Left ventricle myocardium inferior (tissue), 1 donor: ENCODE measurements around the gene TANK. TPM values are rescaled to one million over a fixed set of nuclear protein-coding genes. Genes with fewer than 3 reads are reported as not detected.
A peak's percentile ranks its signal among the peaks of the same experiment; 100 is the strongest.
"Not testable (repeated sequence)": the region's sequence is repeated elsewhere in the genome, so short reads cannot be mapped to it uniquely, and the experiment has no call there.

Experiments
- DNase-seq: peaks from one replicate; pipeline ENCODE4 v3.0.0-alpha.2; 2020
- H3K27ac ChIP-seq: fragments of 200-600 bp; replicated peaks from 2 replicates; pipeline ENCODE4 v1.8.0; 2021
- H3K27me3 ChIP-seq: fragments of 200-600 bp; 2 replicates; pipeline ENCODE4 v1.8.0; 2021; ENCODE audit warnings: low read depth
- H3K36me3 ChIP-seq: fragments of 200-600 bp; 2 replicates; pipeline ENCODE4 v1.8.0; 2021
- H3K4me1 ChIP-seq: fragments of 200-600 bp; 2 replicates; pipeline ENCODE4 v1.8.0; 2021
- H3K4me3 ChIP-seq: fragments of 200-600 bp; 2 replicates; pipeline ENCODE4 v1.8.0; 2021; ENCODE audit warnings: mild to moderate bottlenecking, moderate library complexity
- H3K9me3 ChIP-seq: fragments of 200-600 bp; replicated peaks from 2 replicates; pipeline ENCODE4 v1.8.0; 2021
- CTCF ChIP-seq: fragments of 200-600 bp; IDR thresholded peaks from 2 replicates; pipeline ENCODE4 v1.8.0; 2021; ENCODE audit warnings: antibody characterized with exemption, mild to moderate bottlenecking, borderline replicate concordance
- intact Hi-C: fragments of 100-400 bp; cut with micrococcal nuclease; formaldehyde crosslinking; loops from one replicate; pipeline ENCODE4 v1.11.0; 2022
- total RNA-seq: library from RNA; stranded (reverse); fragmentation: NEBNext Ultra II Directional; extraction: Animal tissue kit (Norgen Biotek cat#: 25700); gene quantifications from one replicate; pipeline ENCODE4 v1.2.1, GENCODE V29; 2021
- donor health status: DM: no; HTN: yes; CAD: no; lungs with severe emphysema.

TANK gene
- total RNA-seq, 1 donor from 2014 or later = 27.8 TPM

- intact Hi-C loops = no loop called here
- DNase-seq = no peak
- H3K27me3 ChIP-seq = peaks cover 17% of the 10 kb centered on the region
These were observed 81.7 kb downstream of the TANK start for GRCh38 chr2:161241894-161242293.

GRCh38 chr2:161243312-161243711, 83.1 kb downstream of the TANK start:
- H3K4me1 ChIP-seq = peaks cover 4% of the 10 kb centered on the region
- DNase-seq = no peak
- no peaks in the 10 kb centered on the region for H3K36me3 ChIP-seq
- H3K27ac ChIP-seq = no peak overlapping the region
- intact Hi-C loops = no loop called here
- H3K9me3 ChIP-seq = no peaks in the 10 kb centered on the region
- TF ChIP-seq CTCF = no peak
- H3K4me3 ChIP-seq = no peak overlapping the region
- H3K27me3 ChIP-seq = peaks cover 17% of the 10 kb centered on the region

More at GRCh38 chr2:161241894-161242293, 81.7 kb downstream of the TANK start:
- Histone ChIP-seq H3K4me1 (peaks cover 17% of the 10 kb centered on the region), H3K36me3 (no peaks in the 10 kb centered on the region), H3K4me3 (no peak overlapping the region), H3K9me3 (no peaks in the 10 kb centered on the region), H3K27ac (no peak overlapping the region)
- TF ChIP-seq CTCF = no peak

GRCh38 chr2:161243905-161244304, 83.7 kb downstream of the TANK start:
- no peaks in the 10 kb centered on the region for H3K4me1 ChIP-seq
- no peak for DNase-seq
- intact Hi-C loops = no loop called here
- no peak overlapping the region for H3K27ac ChIP-seq
- TF ChIP-seq CTCF = no peak
- H3K27me3 ChIP-seq = peaks cover 17% of the 10 kb centered on the region
- no peaks in the 10 kb centered on the region for H3K9me3 ChIP-seq
- H3K4me3 ChIP-seq = no peak overlapping the region
- H3K36me3 ChIP-seq = no peaks in the 10 kb centered on the region

- intact Hi-C loops, H3K36me3 ChIP-seq, H3K9me3 ChIP-seq, H3K4me1 ChIP-seq, H3K27ac ChIP-seq, DNase-seq: not testable (repeated sequence)
- H3K27me3 ChIP-seq = peaks cover 17% of the 10 kb centered on the region
- H3K4me3 ChIP-seq = peak overlapping the region; percentile 23
These were observed 84.4 kb downstream of the TANK start for GRCh38 chr2:161244387-161245260.

GRCh38 chr2:161245261-161245553, 85.0 kb downstream of the TANK start:
- Histone ChIP-seq H3K9me3 (no peaks in the 10 kb centered on the region), H3K4me3 (no peak overlapping the region), H3K4me1 (no peaks in the 10 kb centered on the region), H3K27ac (no peak overlapping the region), H3K27me3 (peaks cover 17% of the 10 kb centered on the region), H3K36me3 (no peaks in the 10 kb centered on the region)
- no peak for DNase-seq
- no peak for TF ChIP-seq CTCF
- intact Hi-C loops = no loop called here

GRCh38 chr2:161245671-161246070, 85.4 kb downstream of the TANK start:
- no peak for DNase-seq
- H3K27me3 ChIP-seq = peaks cover 17% of the 10 kb centered on the region
- H3K27ac ChIP-seq = no peak overlapping the region
- no peak for TF ChIP-seq CTCF
- no peaks in the 10 kb centered on the region for H3K4me1 ChIP-seq
- H3K9me3 ChIP-seq = no peaks in the 10 kb centered on the region
- no peaks in the 10 kb centered on the region for H3K36me3 ChIP-seq
- H3K4me3 ChIP-seq = no peak overlapping the region
- intact Hi-C loops = no loop called here
